ENCODE results near the gene TCF12. TPM values are rescaled to one million over a fixed set of nuclear protein-coding genes. Genes with fewer than 3 reads are reported as not detected.

Gene TCF12
- total and polyA plus RNA-seq, 2 donors (not counting 3 experiments of a cell fraction or from before 2014, with no cell fraction given), result 72.1 to 133 TPM

- no peak for DNase-seq (ENCODE audit: low read depth, low spot score)
Measured at GRCh38 chr15:57251941-57252340, 333.5 kb downstream of the TCF12 start.

GRCh38 chr15:57253082-57253481, 334.6 kb downstream of the TCF12 start:
- H3K9me3 ChIP-seq (replicated peaks; ENCODE audit: control insufficient read depth, insufficient read depth, low read length), result no peaks in the 10 kb centered on the region
- CTCF ChIA-PET, result interaction anchor here (0.8 to 1.7 kb wide), 3 partner anchors 11 to 106 kb away, joined by 3 to 4 read pairs (median 4); no protein-coding TSS in a partner anchor
- no peak overlapping the region for H3K27ac ChIP-seq (ENCODE audit: insufficient read depth, low read depth, low read length)
- H2AFZ ChIP-seq (ENCODE audit: low read depth, low read length), result no peak overlapping the region
- no peak overlapping the region for H3K4me2 ChIP-seq (ENCODE audit: insufficient read depth, low read length)
- no peak overlapping the region for H3K4me3 ChIP-seq (replicated peaks in 1 of 3; ENCODE audit: insufficient read depth in 1 of 3, low read depth in 1 of 3, low read length in 3 of 3)
- no peaks in the 10 kb centered on the region for H3K79me2 ChIP-seq (ENCODE audit: control insufficient read depth, insufficient read depth, low read length)
- no peaks in the 10 kb centered on the region for H3K27me3 ChIP-seq (ENCODE audit: control insufficient read depth in 2 of 2, insufficient read depth in 2 of 2, low read length in 2 of 2)
- peaks cover 2 to 13% of the 10 kb centered on the region in 2 experiments for H3K36me3 ChIP-seq (ENCODE audit: control insufficient read depth in 2 of 2, extremely low read depth in 1 of 2, insufficient read depth in 2 of 2, low read length in 2 of 2)
- POLR2A ChIA-PET, result interaction anchor here (0.7 kb wide), 1 partner anchor 672 kb away, joined by 4 read pairs; no protein-coding TSS in a partner anchor
- dilution Hi-C loops (cut with MboI; ENCODE audit: extremely low pct_ligation_motif_present, low sequenced_read_pairs), result no loop called here
- H3K9ac ChIP-seq (replicated peaks; ENCODE audit: extremely low read depth, insufficient read depth, low read length), result no peak overlapping the region
- no peak for FAIRE-seq
- TF ChIP-seq CTCF (IDR thresholded peaks at IDR 0.05; ENCODE audit: extremely low read depth in 1 of 2, insufficient read depth in 1 of 2, low read depth in 1 of 2, low read length in 2 of 2) (no peak), POLR2AphosphoS5 (IDR thresholded peaks at IDR 0.05; ENCODE audit: insufficient read depth, low read depth, low read length) (no peak), MAX (IDR thresholded peaks at IDR 0.05; ENCODE audit: insufficient read depth, insufficient read length) (no peak), MYC (IDR thresholded peaks at IDR 0.05; ENCODE audit: low read depth, low read length) (no peak), POLR2A (IDR thresholded peaks at IDR 0.05; ENCODE audit: low read depth, low read length) (no peak), EZH2 (IDR thresholded peaks at IDR 0.05; ENCODE audit: borderline replicate concordance, low read depth, low read length, severe bottlenecking) (no peak), FOS (IDR thresholded peaks at IDR 0.05; ENCODE audit: borderline replicate concordance, insufficient read depth, low read length) (no peak), GATA2 (IDR thresholded peaks at IDR 0.05; ENCODE audit: insufficient read depth, insufficient read length, low read depth, low read length) (no peak), JUN (IDR thresholded peaks at IDR 0.05; ENCODE audit: borderline replicate concordance, insufficient read depth, insufficient read length, low read depth) (no peak)
- BruUV-seq (replicated peaks), result no TSS peak
- intact Hi-C loops (cut with micrococcal nuclease), result no loop called here
- H3K4me1 ChIP-seq (ENCODE audit: control insufficient read depth, extremely low read depth, insufficient read depth, low read length), result no peaks in the 10 kb centered on the region
- no peaks in the 10 kb centered on the region for H3K9me1 ChIP-seq (replicated peaks; ENCODE audit: control insufficient read depth, extremely low read depth, insufficient read depth, low read length)
- no peak for DNase-seq (ENCODE audit: low read depth, low spot score)
- no peaks in the 10 kb centered on the region for H4K20me1 ChIP-seq (replicated peaks; ENCODE audit: control insufficient read depth, extremely low read depth, insufficient read depth, low read length)

More at GRCh38 chr15:57251941-57252340, 333.5 kb downstream of the TCF12 start:
- no peak overlapping the region for H3K9ac ChIP-seq (replicated peaks; ENCODE audit: extremely low read depth, insufficient read depth, low read length)
- no peaks in the 10 kb centered on the region for H3K9me3 ChIP-seq (replicated peaks; ENCODE audit: control insufficient read depth, insufficient read depth, low read length)
- no peak overlapping the region for H2AFZ ChIP-seq (ENCODE audit: low read depth, low read length)
- H3K79me2 ChIP-seq (ENCODE audit: control insufficient read depth, insufficient read depth, low read length), result no peaks in the 10 kb centered on the region
- POLR2A ChIA-PET, result no interaction called here
- intact Hi-C loops (cut with micrococcal nuclease), result no loop called here
- TF ChIP-seq GATA2 (IDR thresholded peaks at IDR 0.05; ENCODE audit: insufficient read depth, insufficient read length, low read depth, low read length) (no peak), EZH2 (IDR thresholded peaks at IDR 0.05; ENCODE audit: borderline replicate concordance, low read depth, low read length, severe bottlenecking) (no peak), JUN (IDR thresholded peaks at IDR 0.05; ENCODE audit: borderline replicate concordance, insufficient read depth, insufficient read length, low read depth) (no peak)
- H4K20me1 ChIP-seq (replicated peaks; ENCODE audit: control insufficient read depth, extremely low read depth, insufficient read depth, low read length), result no peaks in the 10 kb centered on the region
- dilution Hi-C loops (cut with MboI; ENCODE audit: extremely low pct_ligation_motif_present, low sequenced_read_pairs), result no loop called here
- no peaks in the 10 kb centered on the region for H3K27me3 ChIP-seq (ENCODE audit: control insufficient read depth in 2 of 2, insufficient read depth in 2 of 2, low read length in 2 of 2)
- H3K4me2 ChIP-seq (ENCODE audit: insufficient read depth, low read length), result no peak overlapping the region
- H3K4me1 ChIP-seq (ENCODE audit: control insufficient read depth, extremely low read depth, insufficient read depth, low read length), result no peaks in the 10 kb centered on the region
- no peak overlapping the region for H3K4me3 ChIP-seq (replicated peaks in 1 of 3; ENCODE audit: insufficient read depth in 1 of 3, low read depth in 1 of 3, low read length in 3 of 3)
- H3K36me3 ChIP-seq (ENCODE audit: control insufficient read depth in 2 of 2, extremely low read depth in 1 of 2, insufficient read depth in 2 of 2, low read length in 2 of 2), result peaks cover 4 to 13% of the 10 kb centered on the region in 2 experiments
- BruUV-seq (replicated peaks), result no TSS peak
- H3K27ac ChIP-seq (ENCODE audit: insufficient read depth, low read depth, low read length), result no peak overlapping the region
- no peak for FAIRE-seq
- CTCF ChIA-PET, result interaction anchor here (0.8 to 1.7 kb wide), 4 partner anchors 8 to 105 kb away, joined by 3 to 4 read pairs (median 4); no protein-coding TSS in a partner anchor
- H3K9me1 ChIP-seq (replicated peaks; ENCODE audit: control insufficient read depth, extremely low read depth, insufficient read depth, low read length), result no peaks in the 10 kb centered on the region
